ENCODE results near the gene HMGN3.

The HMGN3 gene

GRCh38 chr6:79232696-79233462 lies 1.6 kb downstream of the HMGN3 start:
- DNase-seq (ENCODE audit: low read depth in 2 of 2): no peak

GRCh38 chr6:79231666-79232065 lies 2.8 kb downstream of the HMGN3 start:
- no peak for DNase-seq (ENCODE audit: low read depth in 2 of 2)

GRCh38 chr6:79231101-79231500 lies 3.4 kb downstream of the HMGN3 start:
- DNase-seq (ENCODE audit: low read depth in 2 of 2): no peak

- no peak for DNase-seq (ENCODE audit: low read depth in 2 of 2)
Measured at GRCh38 chr6:79230149-79230548, 4.3 kb downstream of the HMGN3 start.

- no peak for DNase-seq (ENCODE audit: low read depth in 2 of 2)
Measured at GRCh38 chr6:79227445-79227844, 7.0 kb downstream of the HMGN3 start.

- no peak for DNase-seq (ENCODE audit: low read depth in 2 of 2)
Measured at GRCh38 chr6:79226660-79227059, 7.8 kb downstream of the HMGN3 start.

- no peak for DNase-seq (ENCODE audit: low read depth in 2 of 2)
Measured at GRCh38 chr6:79225717-79226599, 8.5 kb downstream of the HMGN3 start.

GRCh38 chr6:79223611-79224404 lies 10.7 kb downstream of the HMGN3 start:
- DNase-seq (ENCODE audit: low read depth in 2 of 2): no peak

GRCh38 chr6:79215213-79215824 lies 19.2 kb downstream of the HMGN3 start:
- DNase-seq (ENCODE audit: low read depth in 2 of 2): no peak

GRCh38 chr6:79212859-79213258 lies 21.6 kb downstream of the HMGN3 start:
- no peak for DNase-seq (ENCODE audit: low read depth in 2 of 2)

GRCh38 chr6:79208816-79209215 lies 25.7 kb downstream of the HMGN3 start:
- DNase-seq (ENCODE audit: low read depth in 2 of 2): no peak

- no peak for DNase-seq (ENCODE audit: low read depth in 2 of 2)
Measured at GRCh38 chr6:79203753-79204253, 30.7 kb downstream of the HMGN3 start.

GRCh38 chr6:79202556-79202955 lies 31.9 kb downstream of the HMGN3 start:
- DNase-seq (ENCODE audit: low read depth in 2 of 2): no peak

GRCh38 chr6:79201983-79202382 lies 32.5 kb downstream of the HMGN3 start:
- DNase-seq (ENCODE audit: low read depth in 2 of 2): no peak

- no peak for DNase-seq (ENCODE audit: low read depth in 2 of 2)
Measured at GRCh38 chr6:79201143-79201542, 33.3 kb downstream of the HMGN3 start.

GRCh38 chr6:79196912-79197311 lies 37.6 kb downstream of the HMGN3 start:
- no peak for DNase-seq (ENCODE audit: low read depth in 2 of 2)

GRCh38 chr6:79193971-79194370 lies 40.5 kb downstream of the HMGN3 start:
- no peak for DNase-seq (ENCODE audit: low read depth in 2 of 2)

- no peak for DNase-seq (ENCODE audit: low read depth in 2 of 2)
Measured at GRCh38 chr6:79189760-79190350, 44.6 kb downstream of the HMGN3 start.

- no peak for DNase-seq (ENCODE audit: low read depth in 2 of 2)
Measured at GRCh38 chr6:79188885-79189480, 45.5 kb downstream of the HMGN3 start.

GRCh38 chr6:79188107-79188506 lies 46.4 kb downstream of the HMGN3 start:
- DNase-seq (ENCODE audit: low read depth in 2 of 2): no peak

- DNase-seq (ENCODE audit: low read depth in 2 of 2): no peak
Measured at GRCh38 chr6:79186564-79186963, 47.9 kb downstream of the HMGN3 start.

Data from stimulated activated CD8-positive, alpha-beta memory T cell treated with anti-CD3 and anti-CD28 coated beads, Interleukin-15, amount 100 ng/mL, for 4 hours (primary cell).